ENCODE measurements around the gene PLEKHG4. TPM values are rescaled to one million over a fixed set of nuclear protein-coding genes. Genes with fewer than 3 reads are reported as not detected.

The PLEKHG4 gene
- total RNA-seq, 2 experiments from 2014 or later = 22.7 to 24.6 TPM

GRCh38 chr16:67256701-67257230, 22.6 kb upstream of the PLEKHG4 start:
- POLR2A ChIA-PET = no interaction called here
- CTCF ChIA-PET = interaction anchor here (0.9 kb wide), 1 partner anchor 156 kb away, joined by 3 read pairs; no protein-coding TSS in a partner anchor

GRCh38 chr16:67257486-67258160, 21.7 kb upstream of the PLEKHG4 start:
- H3K9me3 Mint-ChIP-seq = no peaks in the 10 kb centered on the region
- intact Hi-C loops (cut with micrococcal nuclease) = no loop called here
- ChIA-PET CTCF (interaction anchor here (0.9 kb wide), 1 partner anchor 156 kb away, joined by 3 read pairs; no protein-coding TSS in a partner anchor), POLR2A (no interaction called here)
- H3K27ac Mint-ChIP-seq = no peak overlapping the region
- no peak for DNase-seq
- no peak overlapping the region for H3K4me3 Mint-ChIP-seq
- H3K27me3 Mint-ChIP-seq = peaks cover 6% of the 10 kb centered on the region
- peaks cover 2% of the 10 kb centered on the region for H3K36me3 Mint-ChIP-seq
- peaks cover 3% of the 10 kb centered on the region for H3K4me1 Mint-ChIP-seq (ENCODE audit: low read depth)

More at GRCh38 chr16:67256701-67257230, 22.6 kb upstream of the PLEKHG4 start:
- Mint-ChIP-seq H3K36me3 (peaks cover 2% of the 10 kb centered on the region), H3K4me3 (no peak overlapping the region), H3K27me3 (peaks cover 4% of the 10 kb centered on the region), H3K9me3 (no peaks in the 10 kb centered on the region), H3K27ac (no peak overlapping the region), H3K4me1 (ENCODE audit: low read depth) (peaks cover 3% of the 10 kb centered on the region)
- no peak for DNase-seq
- intact Hi-C loops (cut with micrococcal nuclease) = no loop called here

- Mint-ChIP-seq H3K27ac (no peak overlapping the region), H3K4me3 (no peak overlapping the region), H3K27me3 (peaks cover 13% of the 10 kb centered on the region), H3K4me1 (ENCODE audit: low read depth) (peaks cover 3% of the 10 kb centered on the region), H3K36me3 (peaks cover 2% of the 10 kb centered on the region), H3K9me3 (no peaks in the 10 kb centered on the region)
- intact Hi-C loops (cut with micrococcal nuclease) = no loop called here
- no peak for DNase-seq
- ChIA-PET CTCF (interaction anchor here (1.1 kb wide), 1 partner anchor 28 kb away, joined by 3 read pairs; no protein-coding TSS in a partner anchor), POLR2A (no interaction called here)
Measured at GRCh38 chr16:67258161-67258835, 21.0 kb upstream of the PLEKHG4 start.

DNA sequence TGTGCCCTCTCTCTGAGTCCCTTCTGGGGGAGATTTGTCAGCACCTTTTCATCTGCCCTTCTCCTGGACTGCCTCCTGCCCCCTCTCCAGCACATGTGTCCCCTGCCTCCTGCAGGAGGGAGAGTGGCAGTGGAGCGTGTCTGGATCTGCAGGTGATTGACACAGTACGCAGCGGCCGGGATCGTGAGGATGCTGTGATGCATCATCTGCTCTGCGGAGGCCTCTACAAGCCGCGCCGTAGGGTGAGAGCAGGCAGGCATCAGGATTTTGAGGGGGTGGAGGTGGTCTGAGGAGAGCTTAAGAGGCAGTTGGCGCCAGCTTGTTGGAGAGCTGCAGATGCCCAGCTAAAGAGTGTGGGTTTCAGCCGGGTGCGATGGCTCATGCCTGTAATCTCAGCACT, 19.6 kb upstream of the PLEKHG4 start:
- Mint-ChIP-seq H3K4me1 (ENCODE audit: low read depth) (peaks cover 3% of the 10 kb centered on the region), H3K27me3 (peaks cover 16% of the 10 kb centered on the region), H3K4me3 (no peak overlapping the region), H3K36me3 (peaks cover 2% of the 10 kb centered on the region), H3K9me3 (no peaks in the 10 kb centered on the region), H3K27ac (no peak overlapping the region)
- ChIA-PET POLR2A (no interaction called here), CTCF (interaction anchor here (1.1 to 2.2 kb wide), 8 partner anchors 9 to 206 kb away, joined by 3 to 36 read pairs (median 8); partner anchors contain the start of genes FHOD1 and SLC9A5)
- intact Hi-C loops (cut with micrococcal nuclease) = loop anchor here (5.0 kb wide), 1 partner anchor 138 kb away; no protein-coding TSS in a partner anchor
- no peak for DNase-seq

DNA sequence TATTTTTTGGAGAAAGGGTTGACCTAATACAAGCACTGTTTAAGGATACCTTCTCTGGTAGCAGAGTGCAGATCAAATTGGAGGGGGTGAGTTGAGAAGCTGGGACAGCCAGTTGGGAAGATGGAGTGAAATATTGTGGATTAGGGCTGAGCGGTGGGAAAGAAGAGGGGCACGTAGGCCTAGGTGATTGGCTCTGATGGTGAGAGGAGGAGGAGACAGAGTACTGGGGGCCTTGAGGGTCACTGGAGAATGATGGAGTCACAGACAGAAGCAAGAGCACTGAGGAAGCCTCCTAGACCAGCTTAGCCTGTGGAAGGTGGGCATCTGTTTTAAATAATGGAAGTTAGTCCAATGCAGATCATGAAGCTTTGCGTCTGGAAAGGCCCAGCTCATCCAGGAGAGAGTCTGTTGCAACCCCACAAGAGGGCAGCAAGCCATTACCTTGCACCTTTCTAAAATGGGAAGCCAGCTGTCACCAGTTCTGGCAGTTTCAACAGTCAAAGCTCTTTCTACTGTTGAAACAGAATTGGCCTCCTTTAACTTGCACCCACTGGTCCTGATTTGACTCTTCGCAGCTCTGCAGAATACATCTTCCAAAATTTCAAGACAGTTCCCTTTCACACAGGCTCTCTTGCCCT, 18.8 kb upstream of the PLEKHG4 start:
- Mint-ChIP-seq H3K27ac (no peak overlapping the region), H3K4me3 (no peak overlapping the region), H3K36me3 (peaks cover 2% of the 10 kb centered on the region), H3K9me3 (no peaks in the 10 kb centered on the region), H3K27me3 (peaks cover 16% of the 10 kb centered on the region), H3K4me1 (ENCODE audit: low read depth) (peaks cover 3% of the 10 kb centered on the region)
- CTCF ChIA-PET = interaction anchor here (0.6 to 2.2 kb wide), 36 partner anchors 8 to 575 kb away, joined by 3 to 36 read pairs (median 4); partner anchors contain the start of genes ATP6V0D1, FHOD1, PLEKHG4 and SLC9A5
- DNase-seq = peak; percentile 55
- POLR2A ChIA-PET = no interaction called here
- intact Hi-C loops (cut with micrococcal nuclease) = loop anchor here (5.0 kb wide), 1 partner anchor 137 kb away; no protein-coding TSS in a partner anchor

DNA sequence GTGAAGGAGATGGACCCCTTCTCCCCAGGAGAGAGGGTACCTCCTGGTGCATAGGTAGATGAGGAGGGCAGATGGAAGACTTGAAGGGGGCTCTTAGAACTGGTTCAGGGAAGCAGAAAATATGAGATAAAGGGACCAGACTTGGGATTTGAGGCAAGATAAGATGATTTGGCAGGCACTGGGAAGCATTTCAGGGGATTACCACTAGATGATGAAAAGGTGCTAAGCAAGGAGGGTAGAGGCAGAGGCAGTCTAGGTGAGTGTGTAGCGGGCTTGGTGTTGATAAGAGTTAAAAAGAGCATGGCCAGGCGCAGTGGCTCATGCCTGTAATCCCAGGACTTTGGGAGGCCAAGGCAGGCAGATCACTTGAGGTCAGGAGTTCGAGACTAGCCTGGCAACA, 16.1 kb upstream of the PLEKHG4 start:
- no peak for DNase-seq
- Mint-ChIP-seq H3K27me3 (peaks cover 14% of the 10 kb centered on the region), H3K4me3 (no peak overlapping the region), H3K36me3 (peaks cover 2% of the 10 kb centered on the region), H3K27ac (no peak overlapping the region), H3K4me1 (ENCODE audit: low read depth) (peaks cover 3% of the 10 kb centered on the region), H3K9me3 (no peaks in the 10 kb centered on the region)
- intact Hi-C loops (cut with micrococcal nuclease) = loop anchor here (5.0 kb wide), 1 partner anchor 134 kb away; no protein-coding TSS in a partner anchor
- POLR2A ChIA-PET = interaction anchor here (2.6 kb wide), 1 partner anchor 15 kb away, joined by 7 read pairs; no protein-coding TSS in a partner anchor
- CTCF ChIA-PET = interaction anchor here (1.0 to 1.9 kb wide), 2 partner anchors 165 to 169 kb away, joined by 3 to 6 read pairs; no protein-coding TSS in a partner anchor

DNA sequence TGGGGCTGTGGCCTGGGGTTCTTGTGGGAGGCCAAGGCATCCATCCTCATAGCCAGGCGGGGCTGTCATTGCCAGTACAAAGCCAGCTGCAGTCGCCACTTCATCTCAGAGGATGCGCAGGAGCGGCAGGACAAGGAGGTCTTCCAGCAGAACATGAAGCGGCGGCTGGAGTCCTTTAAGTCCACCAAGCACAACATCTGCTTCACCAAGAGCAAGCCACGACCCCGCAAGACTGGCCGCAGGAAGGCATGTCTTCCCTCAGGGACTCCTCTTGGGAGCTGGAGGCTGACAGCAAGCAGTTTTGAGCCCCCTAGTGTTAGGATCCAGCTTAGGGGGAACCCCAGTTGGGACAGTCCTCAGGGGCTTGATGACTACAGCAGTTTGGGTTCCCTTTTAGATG, 15.1 kb upstream of the PLEKHG4 start:
- POLR2A ChIA-PET = interaction anchor here (2.6 kb wide), 1 partner anchor 14 kb away, joined by 7 read pairs; no protein-coding TSS in a partner anchor
- H3K4me3 Mint-ChIP-seq = no peak overlapping the region
- no peaks in the 10 kb centered on the region for H3K9me3 Mint-ChIP-seq
- no peak for DNase-seq
- peaks cover 3% of the 10 kb centered on the region for H3K4me1 Mint-ChIP-seq (ENCODE audit: low read depth)
- H3K27ac Mint-ChIP-seq = no peak overlapping the region
- peaks cover 2% of the 10 kb centered on the region for H3K36me3 Mint-ChIP-seq
- intact Hi-C loops (cut with micrococcal nuclease) = loop anchor here (5.0 kb wide), 1 partner anchor 133 kb away; no protein-coding TSS in a partner anchor
- CTCF ChIA-PET = interaction anchor here (0.7 to 1.0 kb wide), 3 partner anchors 17 to 168 kb away, joined by 3 to 4 read pairs (median 3); no protein-coding TSS in a partner anchor
- peaks cover 14% of the 10 kb centered on the region for H3K27me3 Mint-ChIP-seq

GRCh38 chr16:67264866-67265265, 14.5 kb upstream of the PLEKHG4 start:
- Mint-ChIP-seq H3K27me3 (peaks cover 12% of the 10 kb centered on the region), H3K9me3 (no peaks in the 10 kb centered on the region), H3K36me3 (no peaks in the 10 kb centered on the region), H3K27ac (no peak overlapping the region), H3K4me3 (no peak overlapping the region), H3K4me1 (ENCODE audit: low read depth) (peaks cover 3% of the 10 kb centered on the region)
- intact Hi-C loops (cut with micrococcal nuclease) = loop anchor here (5.0 kb wide), 1 partner anchor 132 kb away; no protein-coding TSS in a partner anchor
- DNase-seq = no peak
- ChIA-PET CTCF (interaction anchor here (0.6 kb wide), 1 partner anchor 256 kb away, joined by 3 read pairs; no protein-coding TSS in a partner anchor), POLR2A (interaction anchor here (2.6 kb wide), 1 partner anchor 13 kb away, joined by 7 read pairs; no protein-coding TSS in a partner anchor)

GRCh38 chr16:67265834-67266233, 13.5 kb upstream of the PLEKHG4 start:
- peaks cover 12% of the 10 kb centered on the region for H3K27me3 Mint-ChIP-seq
- no peaks in the 10 kb centered on the region for H3K36me3 Mint-ChIP-seq
- intact Hi-C loops (cut with micrococcal nuclease) = no loop called here
- no peak overlapping the region for H3K27ac Mint-ChIP-seq
- H3K4me3 Mint-ChIP-seq = no peak overlapping the region
- ChIA-PET CTCF (interaction anchor here (0.9 kb wide), 1 partner anchor 312 kb away, joined by 4 read pairs; no protein-coding TSS in a partner anchor), POLR2A (interaction anchor here (1.1 to 2.6 kb wide), 2 partner anchors 12 to 17 kb away, joined by 5 to 7 read pairs; partner anchors contain the start of gene SLC9A5)
- H3K9me3 Mint-ChIP-seq = no peaks in the 10 kb centered on the region
- H3K4me1 Mint-ChIP-seq (ENCODE audit: low read depth) = peaks cover 2% of the 10 kb centered on the region
- no peak for DNase-seq

DNA sequence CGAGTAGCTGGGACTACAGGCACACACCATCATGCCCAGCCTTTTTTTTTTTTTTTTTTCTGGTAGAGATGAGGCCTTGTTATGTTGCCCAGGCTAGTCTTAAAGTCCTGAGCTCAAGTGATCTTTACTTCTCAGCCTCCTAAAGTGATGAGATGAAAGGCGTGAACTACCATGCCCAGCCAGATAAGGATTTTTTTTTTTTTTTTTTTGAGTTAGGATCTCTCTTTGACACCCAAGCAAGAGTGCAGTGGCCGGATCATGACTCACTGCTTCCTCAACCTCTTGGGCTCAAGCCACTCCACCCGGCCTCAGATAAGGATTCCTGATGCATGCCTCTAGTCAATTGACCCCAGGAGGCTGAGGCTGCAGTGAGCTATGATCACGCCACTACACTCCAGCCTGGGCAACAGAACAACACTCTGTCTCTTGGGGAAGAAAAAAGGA, 11.2 kb upstream of the PLEKHG4 start:
- no peaks in the 10 kb centered on the region for H3K36me3 Mint-ChIP-seq
- POLR2A ChIA-PET = interaction anchor here (0.6 to 0.7 kb wide), 3 partner anchors 32 to 357 kb away, joined by 3 to 7 read pairs (median 3); partner anchors contain the start of gene TMEM208
- no peaks in the 10 kb centered on the region for H3K4me1 Mint-ChIP-seq (ENCODE audit: low read depth)
- CTCF ChIA-PET = interaction anchor here (1.0 kb wide), 1 partner anchor 8 kb away, joined by 3 read pairs; no protein-coding TSS in a partner anchor
- H3K4me3 Mint-ChIP-seq = no peak overlapping the region
- DNase-seq = no peak
- no peak overlapping the region for H3K27ac Mint-ChIP-seq
- intact Hi-C loops (cut with micrococcal nuclease) = no loop called here
- H3K27me3 Mint-ChIP-seq = peaks cover 4% of the 10 kb centered on the region
- no peaks in the 10 kb centered on the region for H3K9me3 Mint-ChIP-seq

DNA sequence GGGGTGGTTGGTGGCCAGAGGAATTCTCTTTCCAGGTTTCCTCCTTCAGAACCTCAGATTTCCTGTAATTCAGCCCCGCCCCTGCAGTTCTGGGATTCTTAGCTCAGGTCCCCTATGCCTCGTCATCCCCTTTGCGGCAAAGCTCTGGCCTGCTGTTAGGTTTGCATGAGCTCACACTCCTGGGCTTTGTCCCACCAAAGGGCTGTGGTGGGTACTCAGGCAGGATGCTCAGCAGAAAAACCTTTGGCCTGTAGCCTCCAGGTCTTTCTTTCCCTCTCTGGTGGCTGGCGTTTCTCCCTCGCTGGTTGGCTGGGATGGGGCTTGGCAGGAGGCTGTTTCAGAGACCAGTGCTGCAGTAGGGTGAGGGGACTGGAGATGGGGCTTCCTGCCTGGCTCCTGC, 9.6 kb upstream of the PLEKHG4 start:
- CTCF ChIA-PET = interaction anchor here (0.9 to 1.4 kb wide), 3 partner anchors 9 to 291 kb away, joined by 3 read pairs; partner anchors contain the start of gene PLEKHG4
- no peaks in the 10 kb centered on the region for H3K27me3 Mint-ChIP-seq

More for the DNA sequence above, 9.6 kb upstream of the PLEKHG4 start:
- no peaks in the 10 kb centered on the region for H3K9me3 Mint-ChIP-seq
- POLR2A ChIA-PET = no interaction called here
- no peak for DNase-seq
- no peaks in the 10 kb centered on the region for H3K4me1 Mint-ChIP-seq (ENCODE audit: low read depth)
- H3K27ac Mint-ChIP-seq = no peak overlapping the region
- intact Hi-C loops (cut with micrococcal nuclease) = no loop called here
- no peak overlapping the region for H3K4me3 Mint-ChIP-seq
- no peaks in the 10 kb centered on the region for H3K36me3 Mint-ChIP-seq
